Activated CD4-positive, alpha-beta T cell treated with anti-CD3 and anti-CD28 coated beads, Interleukin-2, amount 10 ng/mL, durations not matched to agents 7 days and 5 days (primary cell): ENCODE data around the gene OMP. TPM values are rescaled to one million over a fixed set of nuclear protein-coding genes. Genes with fewer than 3 reads are reported as not detected.
A peak's percentile ranks its signal among the peaks of the same experiment; 100 is the strongest.

ENCODE experiments used
- CTCF ChIA-PET: fragments of 350-600 bp; sonication (Branson Sonifier 250); formaldehyde crosslinking; loops from one replicate; lab custom pipeline; 2021; ENCODE audit warnings: antibody characterized with exemption; lab: Charles Lee
- POLR2A ChIA-PET: fragments of 350-600 bp; sonication (Branson Sonifier 250); formaldehyde crosslinking; loops from one replicate; lab custom pipeline; 2021; ENCODE audit warnings: antibody characterized with exemption; lab: Charles Lee
- DNase-seq: peaks from one replicate; pipeline ENCODE4 v3.0.0-alpha.2; 2020
- H3K27ac Mint-ChIP-seq: one replicate; pipeline ENCODE4 v1.8.0; 2021; ENCODE audit warnings: mild to moderate bottlenecking, moderate library complexity, mixed read lengths
- H3K27me3 Mint-ChIP-seq: one replicate; pipeline ENCODE4 v1.8.0; 2021; ENCODE audit warnings: mixed read lengths
- H3K36me3 Mint-ChIP-seq: one replicate; pipeline ENCODE4 v1.8.0; 2021; ENCODE audit warnings: low read depth, mixed read lengths
- H3K4me1 Mint-ChIP-seq: one replicate; pipeline ENCODE4 v1.8.0; 2021; ENCODE audit warnings: mixed read lengths
- H3K4me3 Mint-ChIP-seq: one replicate; pipeline ENCODE4 v1.8.0; 2021; ENCODE audit warnings: mild to moderate bottlenecking, moderate library complexity, mixed read lengths
- H3K9me3 Mint-ChIP-seq: one replicate; pipeline ENCODE4 v1.8.0; 2021; ENCODE audit warnings: mixed read lengths
- total RNA-seq, 2 experiments: library from RNA; stranded (reverse); gene quantifications; one replicate each; pipeline ENCODE4 v1.2.3, GENCODE V29; 2021

The OMP gene
- total RNA-seq, 2 experiments from 2014 or later = not detected

- H3K27ac Mint-ChIP-seq = no peak overlapping the region
- peaks cover 28% of the 10 kb centered on the region for H3K4me1 Mint-ChIP-seq
- H3K27me3 Mint-ChIP-seq = peaks cover 19% of the 10 kb centered on the region
- no peak overlapping the region for H3K4me3 Mint-ChIP-seq
- CTCF ChIA-PET = interaction anchor here (0.6 to 1.0 kb wide), 2 partner anchors 16 to 1449 kb away, joined by 3 read pairs; no protein-coding TSS in a partner anchor
- no peaks in the 10 kb centered on the region for H3K36me3 Mint-ChIP-seq
- POLR2A ChIA-PET = interaction anchor here (0.7 kb wide), 1 partner anchor 321 kb away, joined by 3 read pairs; no protein-coding TSS in a partner anchor
- DNase-seq = no peak
- no peaks in the 10 kb centered on the region for H3K9me3 Mint-ChIP-seq
Measured at GRCh38 chr11:77143405-77144020, 40.9 kb downstream of the OMP start.

- peaks cover 30% of the 10 kb centered on the region for H3K4me1 Mint-ChIP-seq
- no peak overlapping the region for H3K27ac Mint-ChIP-seq
- H3K36me3 Mint-ChIP-seq = no peaks in the 10 kb centered on the region
- H3K4me3 Mint-ChIP-seq = no peak overlapping the region
- H3K27me3 Mint-ChIP-seq = peaks cover 11% of the 10 kb centered on the region
- H3K9me3 Mint-ChIP-seq = no peaks in the 10 kb centered on the region
- no peak for DNase-seq
- ChIA-PET POLR2A (no interaction called here), CTCF (interaction anchor here (4.0 kb wide), 1 partner anchor 17 kb away, joined by 18 read pairs; the partner anchor contains the start of gene MYO7A)
Measured at GRCh38 chr11:77144196-77144856, 41.7 kb downstream of the OMP start.

GRCh38 chr11:77144857-77145428 is 42.3 kb downstream of the OMP start:
- no peak overlapping the region for H3K27ac Mint-ChIP-seq
- CTCF ChIA-PET = interaction anchor here (4.0 kb wide), 1 partner anchor 17 kb away, joined by 18 read pairs; the partner anchor contains the start of gene MYO7A

GRCh38 chr11:77146261-77147035 is 43.8 kb downstream of the OMP start:
- POLR2A ChIA-PET = no interaction called here
- H3K27ac Mint-ChIP-seq = no peak overlapping the region
- CTCF ChIA-PET = interaction anchor here (4.0 kb wide), 1 partner anchor 19 kb away, joined by 18 read pairs; the partner anchor contains the start of gene MYO7A
- H3K27me3 Mint-ChIP-seq = peaks cover 8% of the 10 kb centered on the region
- DNase-seq = no peak
- H3K9me3 Mint-ChIP-seq = no peaks in the 10 kb centered on the region
- peaks cover 33% of the 10 kb centered on the region for H3K4me1 Mint-ChIP-seq
- H3K36me3 Mint-ChIP-seq = no peaks in the 10 kb centered on the region
- no peak overlapping the region for H3K4me3 Mint-ChIP-seq

More at GRCh38 chr11:77144857-77145428, 42.3 kb downstream of the OMP start:
- POLR2A ChIA-PET = no interaction called here
- H3K4me1 Mint-ChIP-seq = peaks cover 30% of the 10 kb centered on the region
- peaks cover 6% of the 10 kb centered on the region for H3K27me3 Mint-ChIP-seq
- no peaks in the 10 kb centered on the region for H3K9me3 Mint-ChIP-seq
- H3K4me3 Mint-ChIP-seq = no peak overlapping the region
- H3K36me3 Mint-ChIP-seq = no peaks in the 10 kb centered on the region
- DNase-seq = no peak

GRCh38 chr11:77147036-77147315 is 44.3 kb downstream of the OMP start:
- Mint-ChIP-seq H3K9me3 (no peaks in the 10 kb centered on the region), H3K27me3 (peaks cover 8% of the 10 kb centered on the region), H3K4me3 (no peak overlapping the region), H3K4me1 (peaks cover 35% of the 10 kb centered on the region), H3K27ac (no peak overlapping the region), H3K36me3 (no peaks in the 10 kb centered on the region)
- no peak for DNase-seq
- ChIA-PET POLR2A (no interaction called here), CTCF (interaction anchor here (0.6 to 4.0 kb wide), 2 partner anchors 19 to 1310 kb away, joined by 3 to 18 read pairs; partner anchors contain the start of gene MYO7A)

- Mint-ChIP-seq H3K4me1 (peaks cover 36% of the 10 kb centered on the region), H3K9me3 (no peaks in the 10 kb centered on the region), H3K36me3 (no peaks in the 10 kb centered on the region), H3K27ac (no peak overlapping the region), H3K4me3 (peak overlapping the region; percentile 8), H3K27me3 (peaks cover 8% of the 10 kb centered on the region)
- POLR2A ChIA-PET = no interaction called here
- DNase-seq = peak; percentile 46
- CTCF ChIA-PET = interaction anchor here (0.6 to 4.0 kb wide), 2 partner anchors 20 to 1311 kb away, joined by 3 to 18 read pairs; partner anchors contain the start of gene MYO7A
Measured at GRCh38 chr11:77147668-77148321, 45.2 kb downstream of the OMP start.

GRCh38 chr11:77148963-77149715 is 46.5 kb downstream of the OMP start:
- no peak for DNase-seq
- H3K27ac Mint-ChIP-seq = no peak overlapping the region
- H3K4me3 Mint-ChIP-seq = no peak overlapping the region
- ChIA-PET CTCF (interaction anchor here (1.0 to 1.4 kb wide), 2 partner anchors 10 to 22 kb away, joined by 3 to 4 read pairs; no protein-coding TSS in a partner anchor), POLR2A (no interaction called here)
- H3K4me1 Mint-ChIP-seq = peaks cover 41% of the 10 kb centered on the region
- H3K36me3 Mint-ChIP-seq = no peaks in the 10 kb centered on the region
- H3K9me3 Mint-ChIP-seq = no peaks in the 10 kb centered on the region
- peaks cover 8% of the 10 kb centered on the region for H3K27me3 Mint-ChIP-seq

- Mint-ChIP-seq H3K4me1 (peaks cover 41% of the 10 kb centered on the region), H3K9me3 (no peaks in the 10 kb centered on the region), H3K36me3 (no peaks in the 10 kb centered on the region), H3K4me3 (no peak overlapping the region), H3K27me3 (peaks cover 8% of the 10 kb centered on the region), H3K27ac (no peak overlapping the region)
- ChIA-PET POLR2A (no interaction called here), CTCF (interaction anchor here (1.0 to 2.3 kb wide), 4 partner anchors 9 to 38 kb away, joined by 3 to 8 read pairs (median 4); no protein-coding TSS in a partner anchor)
- DNase-seq = no peak
Measured at GRCh38 chr11:77149716-77150392, 47.2 kb downstream of the OMP start.

- CTCF ChIA-PET = interaction anchor here (1.0 to 2.3 kb wide), 3 partner anchors 16 to 37 kb away, joined by 3 to 8 read pairs (median 4); no protein-coding TSS in a partner anchor
- POLR2A ChIA-PET = no interaction called here
- Mint-ChIP-seq H3K4me3 (no peak overlapping the region), H3K27me3 (peaks cover 8% of the 10 kb centered on the region), H3K27ac (no peak overlapping the region), H3K9me3 (no peaks in the 10 kb centered on the region), H3K36me3 (no peaks in the 10 kb centered on the region), H3K4me1 (peaks cover 41% of the 10 kb centered on the region)
- DNase-seq = no peak
Measured at GRCh38 chr11:77150836-77151235, 48.2 kb downstream of the OMP start.

- ChIA-PET POLR2A (no interaction called here), CTCF (interaction anchor here (2.3 kb wide), 1 partner anchor 25 kb away, joined by 8 read pairs; no protein-coding TSS in a partner anchor)
- H3K4me1 Mint-ChIP-seq = peaks cover 41% of the 10 kb centered on the region
- no peaks in the 10 kb centered on the region for H3K36me3 Mint-ChIP-seq
- no peaks in the 10 kb centered on the region for H3K9me3 Mint-ChIP-seq
- peak; percentile 67 for DNase-seq
- peaks cover 8% of the 10 kb centered on the region for H3K27me3 Mint-ChIP-seq
- peak overlapping the region; percentile 42 for H3K27ac Mint-ChIP-seq
- no peak overlapping the region for H3K4me3 Mint-ChIP-seq
Measured at GRCh38 chr11:77151804-77152509, 49.3 kb downstream of the OMP start.
